T47D (cell line): ENCODE results near the gene POU6F1.
"Not testable (repeated sequence)": the region's sequence is repeated elsewhere in the genome, so short reads cannot be mapped to it uniquely, and the experiment has no call there.

Source experiments
- DNase-seq, 2 experiments: peaks; one replicate each; pipeline versions ENCODE4 v3.0.0 to v3.0.0-alpha.2; 2011 to 2012; ENCODE audit warnings: low read depth in 1 of 2, low spot score in 1 of 2
- JUND ChIP-seq: IDR thresholded peaks from 2 replicates; pipeline ENCODE4 v1.6.1; 2012; ENCODE audit warnings: low read depth
- in situ Hi-C: cut with HindIII; loops from 2 replicates; pipeline ENCODE4 v1.10.0; 2016; ENCODE audit warnings: low sequenced_read_pairs, low pct_unique_long_range_greater_than_20kb

Gene POU6F1

GRCh38 chr12:51242120-51242519 lies 24.3 kb upstream of the POU6F1 start:
- TF ChIP-seq JUND, result no peak
- DNase-seq, result no peak
- in situ Hi-C loops, result no loop called here

- in situ Hi-C loops, result no loop called here
- peak in 1 of 2 experiments; percentile 29 for DNase-seq
- TF ChIP-seq JUND, result no peak
Observed at GRCh38 chr12:51240971-51241370, 23.1 kb upstream of the POU6F1 start.

GRCh38 chr12:51238510-51239334 lies 20.9 kb upstream of the POU6F1 start, which contains the start of gene DAZAP2:
Gene DAZAP2 (plus strand): TSS chr12:51238826. CDS start chr12:51238908, 82 bp downstream.
- TF ChIP-seq JUND, result no peak
- peak; percentile 95 to 99 for DNase-seq
- in situ Hi-C loops, result no loop called here

- in situ Hi-C loops, result no loop called here
- DNase-seq, result peak in 1 of 2 experiments; percentile 80
- no peak for TF ChIP-seq JUND
Observed at GRCh38 chr12:51238037-51238509, 20.2 kb upstream of the POU6F1 start.

- TF ChIP-seq JUND, result no peak
- DNase-seq, result no peak
Observed at GRCh38 chr12:51234530-51234929, 16.7 kb upstream of the POU6F1 start.

GRCh38 chr12:51232642-51233041 lies 14.8 kb upstream of the POU6F1 start:
- TF ChIP-seq JUND, result no peak
- in situ Hi-C loops, result no loop called here
- no peak for DNase-seq

More at GRCh38 chr12:51234530-51234929, 16.7 kb upstream of the POU6F1 start:
- in situ Hi-C loops, result no loop called here

- DNase-seq, result no peak
- in situ Hi-C loops, result no loop called here
- TF ChIP-seq JUND, result no peak
Observed at GRCh38 chr12:51229116-51229809, 11.4 kb upstream of the POU6F1 start.

GRCh38 chr12:51227962-51228361 lies 10.1 kb upstream of the POU6F1 start:
- no peak for TF ChIP-seq JUND
- in situ Hi-C loops, result no loop called here
- no peak for DNase-seq

- in situ Hi-C loops, DNase-seq: not testable (repeated sequence)
Observed at GRCh38 chr12:51227112-51227511, 9.2 kb upstream of the POU6F1 start.

GRCh38 chr12:51225771-51226170 lies 7.9 kb upstream of the POU6F1 start:
- no peak for DNase-seq
- no peak for TF ChIP-seq JUND
- in situ Hi-C loops, result no loop called here

GRCh38 chr12:51225234-51225633 lies 7.4 kb upstream of the POU6F1 start:
- in situ Hi-C loops, result no loop called here
- DNase-seq, result no peak
- TF ChIP-seq JUND, result no peak

- no peak for TF ChIP-seq JUND
- in situ Hi-C loops, result no loop called here
- DNase-seq, result no peak
Observed at GRCh38 chr12:51224625-51225024, 6.8 kb upstream of the POU6F1 start.

- no peak for TF ChIP-seq JUND
- no peak for DNase-seq
- in situ Hi-C loops, result no loop called here
Observed at GRCh38 chr12:51222461-51222860, 4.6 kb upstream of the POU6F1 start.

- in situ Hi-C loops, DNase-seq: not testable (repeated sequence)
Observed at GRCh38 chr12:51219857-51220256, 2.0 kb upstream of the POU6F1 start.
